ES-I3 (cell line): Measurements from ENCODE around the gene TTLL5.

Experiments
- H3K36me3 ChIP-seq: 2 replicates; pipeline ENCODE4 v1.6.1; 2013; ENCODE audit warnings: mild to moderate bottlenecking, low read length, control low read depth, moderate library complexity; ENCODE audit not compliant: insufficient read depth
- H3K4me1 ChIP-seq: 2 replicates; pipeline ENCODE4 v1.6.1; 2013; ENCODE audit warnings: mild to moderate bottlenecking, control low read depth, low read length; ENCODE audit not compliant: insufficient read depth
- H3K9ac ChIP-seq: 2 replicates; pipeline ENCODE4 v1.6.1; 2013; ENCODE audit warnings: low read depth, mild to moderate bottlenecking, low read length, moderate library complexity
- H3K9me3 ChIP-seq: 2 replicates; pipeline ENCODE4 v1.6.1; 2013; ENCODE audit warnings: mild to moderate bottlenecking, low read length, moderate library complexity; ENCODE audit not compliant: control insufficient read depth, insufficient read depth

The TTLL5 gene

DNA sequence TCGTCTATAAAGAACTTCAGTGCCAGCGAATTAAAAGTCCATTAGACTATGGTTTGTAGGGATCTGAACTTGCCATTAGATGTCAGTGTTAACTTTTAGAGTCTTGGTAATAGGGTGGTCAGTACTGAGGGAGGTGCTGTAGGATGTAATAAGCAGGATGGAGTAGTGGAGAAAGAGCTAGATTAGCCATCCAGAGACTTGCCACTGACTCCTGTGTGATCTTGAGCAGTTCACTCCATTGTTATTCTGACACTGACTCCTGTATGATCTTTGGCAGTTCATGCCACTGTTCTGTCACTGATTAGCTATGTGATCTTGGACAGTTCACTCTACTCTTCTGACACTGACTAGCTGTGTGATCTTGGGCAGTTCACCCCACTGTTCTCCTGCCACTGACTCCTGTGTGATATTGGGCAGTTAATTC, 133.6 kb downstream of the TTLL5 start:
- H3K9ac ChIP-seq = no peak overlapping the region
- no peaks in the 10 kb centered on the region for H3K36me3 ChIP-seq
- no peaks in the 10 kb centered on the region for H3K9me3 ChIP-seq
- no peaks in the 10 kb centered on the region; the same call in 1 of the 2 replicates for H3K4me1 ChIP-seq

DNA sequence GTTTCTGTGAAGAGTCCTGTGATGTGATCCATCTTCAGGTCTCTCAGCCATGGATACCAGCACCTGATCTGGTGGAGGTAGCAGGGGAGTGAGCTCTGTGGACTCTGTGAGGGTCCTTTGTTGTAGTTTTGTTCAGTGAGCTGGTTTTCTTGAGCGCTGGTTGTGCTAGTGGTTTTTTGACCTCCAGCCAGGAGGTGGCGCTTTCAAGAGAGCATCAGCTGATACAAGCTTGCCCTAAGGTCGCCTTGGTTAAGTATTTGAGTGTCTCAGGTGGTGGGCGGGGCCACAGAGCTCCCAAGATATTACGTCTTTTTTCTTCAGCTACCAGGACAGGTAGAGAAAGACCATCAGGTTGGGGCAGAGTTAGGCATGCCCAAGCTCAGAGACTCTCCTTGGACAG, 139.7 kb downstream of the TTLL5 start:
- no peaks in the 10 kb centered on the region; the same call in none of the 2 replicates for H3K4me1 ChIP-seq
- H3K36me3 ChIP-seq = no peaks in the 10 kb centered on the region; the same call in 1 of the 2 replicates
- H3K9ac ChIP-seq = peak overlapping the region; percentile 83
- no peaks in the 10 kb centered on the region for H3K9me3 ChIP-seq

DNA sequence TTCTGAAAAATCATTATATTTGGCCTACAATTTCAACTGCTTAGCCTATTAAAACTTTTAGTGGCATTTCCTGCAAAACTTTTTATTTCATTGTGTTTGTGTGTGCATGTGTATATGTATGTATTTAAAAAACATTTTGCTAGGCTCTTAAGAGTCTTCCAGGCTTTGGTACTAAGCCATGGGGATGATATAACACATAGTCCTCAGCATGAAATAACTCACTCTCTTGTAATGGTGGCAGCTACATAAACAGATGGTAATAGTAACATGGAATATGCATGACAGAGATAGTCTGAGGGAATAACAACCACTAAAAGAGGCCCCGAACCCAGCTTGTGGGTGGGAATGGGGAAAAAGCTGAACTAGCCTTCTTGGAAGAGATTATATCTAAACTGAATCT, 141.4 kb downstream of the TTLL5 start:
- H3K36me3 ChIP-seq = no peaks in the 10 kb centered on the region; the same call in 1 of the 2 replicates

DNA sequence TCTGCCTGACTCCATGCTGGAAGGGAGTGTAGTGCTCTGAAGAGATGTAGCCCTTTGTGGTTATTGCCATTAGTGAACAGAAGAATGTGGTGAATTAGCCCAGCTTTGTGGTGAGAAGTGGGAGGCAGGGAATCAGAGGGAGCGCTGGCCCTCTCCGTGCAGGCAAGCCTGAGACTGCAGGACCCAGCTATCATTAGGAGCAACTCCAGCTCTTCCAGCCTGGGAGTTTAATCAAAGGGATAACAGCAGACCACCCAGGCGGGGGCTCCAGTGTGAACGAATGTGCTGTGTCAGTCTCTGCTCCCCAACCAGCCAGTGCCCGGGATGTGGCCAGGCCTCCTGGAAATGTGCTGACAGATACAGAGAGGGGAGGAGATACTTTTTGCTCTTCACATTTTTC, 142.7 kb downstream of the TTLL5 start:
- H3K4me1 ChIP-seq = no peaks in the 10 kb centered on the region; the same call in none of the 2 replicates
- H3K9ac ChIP-seq = no peak overlapping the region
- H3K36me3 ChIP-seq = no peaks in the 10 kb centered on the region; the same call in 1 of the 2 replicates
- no peaks in the 10 kb centered on the region for H3K9me3 ChIP-seq

More for the DNA sequence above, 141.4 kb downstream of the TTLL5 start:
- no peak overlapping the region for H3K9ac ChIP-seq
- H3K4me1 ChIP-seq = no peaks in the 10 kb centered on the region; the same call in none of the 2 replicates
- no peaks in the 10 kb centered on the region for H3K9me3 ChIP-seq

DNA sequence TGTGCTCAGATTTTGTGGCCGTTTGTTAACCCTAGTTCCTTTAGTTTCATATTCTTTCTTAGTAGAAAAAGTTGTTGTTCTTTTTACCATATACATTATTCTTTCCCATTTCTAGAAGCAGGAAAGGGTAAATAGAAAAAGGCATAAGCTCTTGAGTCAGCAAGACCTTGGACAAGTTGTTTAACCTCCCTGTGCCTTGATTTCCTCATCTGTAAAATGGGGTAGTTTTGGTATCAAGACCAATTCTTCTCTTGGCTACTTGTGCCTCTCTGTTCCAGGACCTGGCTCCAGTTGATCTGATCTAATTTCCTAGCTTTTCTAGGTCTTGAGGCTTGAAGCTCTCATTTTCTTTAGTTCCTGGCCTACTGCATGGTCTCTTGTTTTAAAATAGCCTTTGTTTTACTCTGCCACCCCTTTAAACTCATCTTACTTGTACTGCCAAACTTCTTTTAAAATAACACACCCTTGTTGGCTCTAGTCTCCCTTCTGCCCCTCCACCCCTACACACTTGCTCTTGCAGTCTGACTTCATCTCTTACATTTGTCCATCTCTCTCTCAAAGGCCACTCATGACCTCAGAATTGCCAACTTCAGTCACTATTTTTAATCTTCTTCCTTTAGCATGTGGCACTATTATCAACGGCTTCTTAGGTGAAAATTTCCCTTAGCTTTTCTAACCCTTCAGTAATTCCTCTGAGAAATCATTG, 143.7 kb downstream of the TTLL5 start:
- Histone ChIP-seq H3K9ac (no peak overlapping the region), H3K4me1 (no peaks in the 10 kb centered on the region; the same call in 1 of the 2 replicates), H3K9me3 (no peaks in the 10 kb centered on the region), H3K36me3 (no peaks in the 10 kb centered on the region; the same call in 1 of the 2 replicates)

DNA sequence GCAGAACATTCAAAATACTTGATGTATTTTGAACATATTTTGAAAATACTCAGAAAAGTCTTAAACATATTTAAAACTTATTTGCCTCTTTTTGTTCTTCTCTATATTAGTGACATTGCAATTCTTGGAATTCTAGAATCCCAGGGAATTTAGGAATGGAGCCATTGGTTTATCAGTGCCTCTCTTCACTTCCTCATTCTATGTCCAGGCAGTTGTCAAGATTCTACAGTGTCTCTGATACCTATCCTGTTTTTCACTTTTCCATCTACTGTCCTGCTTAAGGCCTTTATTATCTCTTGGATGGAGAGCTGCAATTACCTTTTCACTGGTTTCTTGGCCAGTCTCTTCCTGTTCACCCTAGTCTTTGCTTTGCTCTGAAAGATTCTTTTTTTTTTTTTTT, 144.6 kb downstream of the TTLL5 start:
- H3K9me3 ChIP-seq = no peaks in the 10 kb centered on the region
- H3K9ac ChIP-seq = no peak overlapping the region
- no peaks in the 10 kb centered on the region; the same call in 1 of the 2 replicates for H3K4me1 ChIP-seq
- no peaks in the 10 kb centered on the region; the same call in 1 of the 2 replicates for H3K36me3 ChIP-seq

DNA sequence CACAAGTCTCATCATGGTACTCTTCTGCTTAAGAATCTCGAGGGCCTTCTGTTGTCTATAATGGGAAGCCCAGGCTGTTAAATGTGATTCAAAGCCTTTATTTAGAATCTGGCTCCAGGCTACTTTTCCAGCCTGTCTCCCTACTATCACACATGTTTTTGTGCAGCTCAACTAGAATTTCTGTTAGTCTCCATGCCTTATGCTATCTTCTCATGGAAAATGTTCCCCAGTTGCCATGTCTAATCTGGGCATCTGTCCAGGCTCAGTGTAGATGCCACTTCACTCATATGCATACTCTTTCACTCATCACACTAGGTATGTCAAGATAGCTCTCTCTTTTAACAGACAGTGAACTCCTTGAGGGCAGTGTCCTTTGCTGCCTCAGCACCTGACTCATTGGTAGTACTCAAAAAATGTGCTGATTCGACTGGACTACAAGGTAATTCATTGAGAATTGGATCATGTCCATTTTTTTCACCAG, 145.3 kb downstream of the TTLL5 start:
- Histone ChIP-seq H3K36me3 (no peaks in the 10 kb centered on the region; the same call in 1 of the 2 replicates), H3K4me1 (peaks cover 2% of the 10 kb centered on the region; the same call in 1 of the 2 replicates), H3K9me3 (no peaks in the 10 kb centered on the region), H3K9ac (no peak overlapping the region)

DNA sequence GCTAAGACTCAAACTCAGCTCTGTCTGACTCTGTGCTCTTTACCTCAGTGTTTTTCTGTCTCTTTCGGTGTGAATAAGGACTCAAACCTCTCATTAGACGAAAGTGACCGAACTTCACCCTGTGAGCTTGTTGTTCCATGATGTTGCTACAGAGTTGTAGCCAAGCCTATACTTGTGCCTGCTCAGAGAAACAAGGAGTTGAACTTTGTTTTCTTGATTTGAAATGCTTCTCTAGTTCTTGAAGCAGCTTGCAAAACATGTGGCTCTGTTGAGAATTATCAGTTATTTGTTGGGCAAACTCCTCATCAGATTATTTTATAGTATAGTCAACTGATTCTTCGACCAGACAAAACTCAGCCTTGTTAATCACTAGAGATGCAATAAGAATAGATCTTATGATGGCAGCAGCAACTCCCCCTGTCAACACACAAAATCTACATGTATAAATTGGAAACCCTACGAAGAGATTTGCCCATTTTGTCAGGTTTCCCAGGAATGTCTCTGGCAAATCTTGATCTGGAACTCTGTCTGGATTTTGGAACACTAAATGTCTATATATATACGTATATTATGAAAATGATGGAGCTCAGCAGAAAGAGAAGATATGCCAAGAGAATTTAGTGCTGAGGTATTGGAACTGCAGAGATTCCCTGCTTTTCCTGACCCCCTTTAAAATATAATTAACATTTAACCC, 146.8 kb downstream of the TTLL5 start:
- Histone ChIP-seq H3K36me3 (no peaks in the 10 kb centered on the region; the same call in 1 of the 2 replicates), H3K9me3 (no peaks in the 10 kb centered on the region), H3K9ac (no peak overlapping the region), H3K4me1 (peaks cover 13% of the 10 kb centered on the region)

DNA sequence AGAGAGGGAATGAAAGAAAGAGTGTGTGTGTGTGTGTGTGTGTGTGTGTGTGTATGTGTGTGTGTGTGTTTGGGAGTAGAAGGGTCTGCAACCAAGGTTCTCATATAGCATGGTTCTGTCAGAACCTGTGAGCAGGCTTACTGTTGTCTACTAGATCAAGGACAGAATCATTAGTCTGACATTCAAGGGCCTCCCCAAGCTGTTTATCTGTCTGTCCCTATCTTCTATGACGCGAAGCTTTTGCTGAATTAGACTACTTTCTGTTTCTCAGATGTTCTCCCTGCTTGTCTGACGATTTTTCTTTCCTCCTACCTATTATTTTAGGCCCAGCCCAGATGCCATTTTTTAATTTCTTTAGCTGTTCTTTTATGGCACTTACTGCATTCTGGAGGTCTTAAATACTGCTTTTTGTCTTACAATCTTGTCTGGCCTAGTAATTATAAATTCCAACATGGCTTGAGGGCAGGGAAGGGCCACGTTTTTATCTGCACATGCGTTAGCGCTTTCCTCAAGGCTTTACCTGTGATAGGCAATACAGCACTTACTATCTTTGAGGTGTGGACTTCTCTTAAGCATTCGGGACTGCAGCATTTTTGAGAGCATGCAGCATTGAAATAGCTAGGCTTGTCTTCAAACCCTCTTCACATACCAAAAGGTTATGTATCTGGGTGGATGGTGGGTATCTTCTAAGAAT, 150.2 kb downstream of the TTLL5 start:
- peaks cover 13% of the 10 kb centered on the region for H3K4me1 ChIP-seq
- no peaks in the 10 kb centered on the region for H3K36me3 ChIP-seq
- no peak overlapping the region for H3K9ac ChIP-seq
- H3K9me3 ChIP-seq = no peaks in the 10 kb centered on the region

DNA sequence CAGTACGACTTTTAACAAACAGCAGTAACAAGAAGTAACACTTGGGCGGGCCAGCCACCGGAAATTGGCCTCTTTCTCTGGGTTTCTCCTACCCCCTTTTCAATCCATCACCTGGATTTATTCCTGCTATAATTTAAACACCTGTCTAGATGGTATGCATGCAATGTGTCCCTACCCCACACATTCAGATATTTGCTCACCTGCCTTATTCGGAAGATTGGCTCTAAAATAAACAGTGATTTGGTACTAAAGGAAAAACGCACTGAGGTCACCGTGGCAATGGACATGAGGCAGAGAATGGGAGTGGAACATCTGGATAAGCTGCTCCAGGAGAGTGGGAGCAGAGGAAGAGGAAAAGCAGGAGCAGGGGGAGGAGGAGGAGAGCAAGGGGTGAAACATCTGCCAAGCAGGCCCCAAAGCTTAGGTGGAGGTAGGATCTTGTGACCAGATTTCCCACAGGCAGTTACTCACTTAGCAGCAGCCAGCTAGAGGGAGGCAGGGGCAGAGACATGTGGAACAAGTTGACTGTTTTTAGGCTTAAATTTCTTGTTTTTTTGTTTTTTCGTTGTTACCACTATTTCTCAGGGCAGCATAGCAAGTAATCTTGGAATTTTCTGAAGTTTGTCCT, 150.9 kb downstream of the TTLL5 start:
- H3K9me3 ChIP-seq = no peaks in the 10 kb centered on the region
- H3K9ac ChIP-seq = no peak overlapping the region
- peaks cover 13% of the 10 kb centered on the region for H3K4me1 ChIP-seq
- no peaks in the 10 kb centered on the region for H3K36me3 ChIP-seq

DNA sequence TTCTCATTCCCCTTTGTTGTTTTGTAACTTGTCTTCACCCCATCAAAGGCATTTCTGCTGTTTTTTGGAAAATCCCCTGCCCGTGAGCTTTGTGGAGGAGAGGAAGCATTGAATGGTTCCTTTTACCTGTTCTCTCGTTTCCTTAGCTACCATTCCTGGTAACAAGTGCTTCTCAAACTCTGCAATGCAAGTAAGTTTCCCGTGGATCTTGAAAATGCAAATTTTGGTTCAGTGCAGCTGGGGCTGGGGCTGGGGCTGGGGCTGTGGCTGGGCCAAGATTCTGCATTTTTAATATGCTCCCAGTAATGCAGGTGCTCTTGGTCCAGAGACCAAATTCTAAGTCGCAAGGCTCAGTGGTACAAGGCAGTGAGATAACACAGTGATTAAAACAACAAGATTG, 151.6 kb downstream of the TTLL5 start:
- Histone ChIP-seq H3K9ac (no peak overlapping the region), H3K9me3 (no peaks in the 10 kb centered on the region), H3K4me1 (peaks cover 13% of the 10 kb centered on the region), H3K36me3 (no peaks in the 10 kb centered on the region)

DNA sequence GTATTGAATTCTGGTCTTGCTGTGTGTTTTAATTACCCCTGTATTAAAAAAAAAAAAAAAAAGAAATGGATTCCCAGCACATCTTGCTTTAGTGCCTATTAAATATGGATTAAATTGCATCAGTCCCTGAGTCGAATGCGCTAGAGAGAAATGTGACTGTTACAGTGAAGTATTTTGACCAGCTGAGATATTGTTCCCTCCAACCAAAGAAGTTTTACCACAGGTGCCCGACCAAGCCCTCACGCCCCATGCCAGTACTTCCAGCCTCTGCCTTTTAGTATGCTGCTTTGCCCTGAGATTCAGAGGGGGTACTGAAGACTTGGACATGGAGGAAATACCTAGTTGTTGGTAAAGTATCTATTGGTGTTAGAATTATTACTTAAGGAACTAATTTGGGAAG, 159.7 kb downstream of the TTLL5 start:
- Histone ChIP-seq H3K36me3 (peaks cover 7% of the 10 kb centered on the region; the same call in 1 of the 2 replicates), H3K4me1 (no peaks in the 10 kb centered on the region), H3K9ac (no peak overlapping the region), H3K9me3 (no peaks in the 10 kb centered on the region)

DNA sequence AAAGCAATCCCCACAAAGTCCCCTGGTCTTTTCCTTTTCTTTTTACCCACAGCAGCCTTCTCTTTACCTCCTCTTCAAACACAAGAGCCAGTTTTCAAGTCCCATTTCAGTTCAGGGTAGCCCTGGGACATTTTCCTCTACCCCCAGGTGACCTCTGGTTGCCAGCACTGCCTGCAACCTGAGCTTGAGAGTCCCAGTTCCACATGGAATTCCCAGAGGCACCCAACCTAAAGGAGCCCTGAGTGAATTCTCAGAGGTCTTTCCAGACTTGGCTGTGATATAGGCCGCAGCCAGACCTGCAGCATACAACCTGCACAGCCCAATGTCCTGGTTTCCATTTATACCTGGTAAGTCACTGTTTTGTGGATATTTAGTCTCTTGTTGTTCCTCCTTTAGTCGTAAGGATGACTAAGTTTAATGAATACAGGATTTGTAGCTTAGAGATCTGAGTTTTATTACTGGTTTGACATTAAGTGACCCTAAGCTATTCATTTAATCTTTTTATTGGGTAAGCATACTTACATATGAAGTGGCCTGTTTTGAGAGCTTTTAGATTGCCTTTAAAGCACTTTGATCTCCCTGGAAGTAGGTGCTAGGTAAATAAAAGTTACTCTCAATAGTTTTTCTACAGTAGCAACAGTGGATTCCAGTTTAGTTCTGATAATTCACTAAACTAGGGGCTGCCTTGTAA, 160.9 kb downstream of the TTLL5 start:
- Histone ChIP-seq H3K36me3 (peaks cover 7% of the 10 kb centered on the region; the same call in 1 of the 2 replicates), H3K9me3 (no peaks in the 10 kb centered on the region), H3K4me1 (no peaks in the 10 kb centered on the region), H3K9ac (no peak overlapping the region)
